Measurements from ENCODE around the gene ZNF407. TPM values are rescaled to one million over a fixed set of nuclear protein-coding genes. Genes with fewer than 3 reads are reported as not detected.

Gene ZNF407
- total and polyA plus RNA-seq, 4 donors, result 2.8 to 34.9 (median 9.5) TPM

DNA sequence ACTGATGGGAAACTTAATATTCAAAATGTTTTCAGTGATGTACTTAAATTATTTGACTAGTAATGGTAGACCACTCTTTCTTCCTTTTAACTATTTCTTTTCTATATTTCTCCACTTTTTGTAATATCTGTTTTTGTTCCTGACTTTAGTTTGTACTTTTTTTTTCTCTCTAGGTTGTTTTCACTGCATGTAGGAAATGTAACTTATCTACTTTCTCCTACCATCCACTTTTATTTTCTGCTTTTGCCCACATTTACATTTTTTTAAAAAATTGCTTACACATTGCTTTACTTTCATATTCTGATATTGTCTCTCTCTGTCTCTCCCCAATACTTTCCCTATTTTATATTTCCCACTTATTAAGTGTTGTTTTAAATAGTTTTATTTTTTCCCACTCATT is 47.0 kb downstream of the ZNF407 start:
- no peaks in the 10 kb centered on the region for H3K27me3 ChIP-seq (ENCODE audit: control insufficient read depth in 3 of 3, insufficient read depth in 3 of 3, low read length in 2 of 3)
- no peak overlapping the region for H3K9ac ChIP-seq (ENCODE audit: insufficient read depth in 1 of 2, low read length in 2 of 2)
- no peak overlapping the region for H3K4me3 ChIP-seq
- DNase-seq, result no peak
- peaks cover 0 to 7% (median 0%) of the 10 kb centered on the region in 5 donors for H3K4me1 ChIP-seq (ENCODE audit: control insufficient read depth in 5 of 5, insufficient read depth in 5 of 5, low read length in 5 of 5)
- H3K9me3 ChIP-seq (ENCODE audit: control insufficient read depth in 4 of 4, insufficient read depth in 3 of 4, low read length in 3 of 4), result no peaks in the 10 kb centered on the region
- TF ChIP-seq, protein P1, sequence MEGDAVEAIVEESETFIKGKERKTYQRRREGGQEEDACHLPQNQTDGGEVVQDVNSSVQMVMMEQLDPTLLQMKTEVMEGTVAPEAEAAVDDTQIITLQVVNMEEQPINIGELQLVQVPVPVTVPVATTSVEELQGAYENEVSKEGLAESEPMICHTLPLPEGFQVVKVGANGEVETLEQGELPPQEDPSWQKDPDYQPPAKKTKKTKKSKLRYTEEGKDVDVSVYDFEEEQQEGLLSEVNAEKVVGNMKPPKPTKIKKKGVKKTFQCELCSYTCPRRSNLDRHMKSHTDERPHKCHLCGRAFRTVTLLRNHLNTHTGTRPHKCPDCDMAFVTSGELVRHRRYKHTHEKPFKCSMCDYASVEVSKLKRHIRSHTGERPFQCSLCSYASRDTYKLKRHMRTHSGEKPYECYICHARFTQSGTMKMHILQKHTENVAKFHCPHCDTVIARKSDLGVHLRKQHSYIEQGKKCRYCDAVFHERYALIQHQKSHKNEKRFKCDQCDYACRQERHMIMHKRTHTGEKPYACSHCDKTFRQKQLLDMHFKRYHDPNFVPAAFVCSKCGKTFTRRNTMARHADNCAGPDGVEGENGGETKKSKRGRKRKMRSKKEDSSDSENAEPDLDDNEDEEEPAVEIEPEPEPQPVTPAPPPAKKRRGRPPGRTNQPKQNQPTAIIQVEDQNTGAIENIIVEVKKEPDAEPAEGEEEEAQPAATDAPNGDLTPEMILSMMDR (IDR thresholded peaks at IDR 0.05; ENCODE audit: control extremely low read depth, extremely low read depth), result no peak
- H3K36me3 ChIP-seq (ENCODE audit: control insufficient read depth in 4 of 4, insufficient read depth in 4 of 4, low read length in 4 of 4), result peaks cover 0 to 9% (median 7%) of the 10 kb centered on the region in 4 donors
- no peak for ATAC-seq (ENCODE audit: insufficient read depth, low FRiP score)
- no peak overlapping the region for H3K27ac ChIP-seq (ENCODE audit: low read depth in 1 of 2, low read length in 1 of 2)

DNA sequence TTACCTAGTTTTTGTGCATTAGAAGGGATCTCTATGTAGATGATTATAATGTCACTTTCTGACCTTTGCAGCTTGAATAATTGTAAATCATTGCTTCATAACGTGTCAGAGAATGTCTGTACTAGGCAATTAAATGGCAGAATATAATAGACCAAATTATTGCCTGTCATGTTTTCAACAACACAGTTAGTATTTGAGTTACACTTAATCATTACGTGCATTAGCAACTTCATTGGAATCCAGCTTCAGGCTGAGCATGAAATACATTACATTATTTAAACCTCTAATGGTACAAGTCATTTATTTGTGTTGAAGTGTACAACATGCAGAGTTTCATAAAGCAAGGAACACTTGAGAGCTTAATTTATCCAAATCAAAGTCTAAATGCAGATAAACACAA is 48.0 kb downstream of the ZNF407 start:
- 89 to 91% methylated on average over 2 of the region's 2 CpGs for WGBS, 2 donors
- Histone ChIP-seq H3K27me3 (ENCODE audit: control insufficient read depth in 3 of 3, insufficient read depth in 3 of 3, low read length in 2 of 3) (no peaks in the 10 kb centered on the region), H3K36me3 (ENCODE audit: control insufficient read depth in 4 of 4, insufficient read depth in 4 of 4, low read length in 4 of 4) (peaks cover 0 to 10% (median 8%) of the 10 kb centered on the region in 4 donors), H3K27ac (ENCODE audit: low read depth in 1 of 2, low read length in 1 of 2) (no peak overlapping the region), H3K4me1 (ENCODE audit: control insufficient read depth in 5 of 5, insufficient read depth in 5 of 5, low read length in 5 of 5) (peaks cover 0 to 7% (median 0%) of the 10 kb centered on the region in 5 donors), H3K9ac (ENCODE audit: insufficient read depth in 1 of 2, low read length in 2 of 2) (no peak overlapping the region), H3K4me3 (no peak overlapping the region), H3K9me3 (ENCODE audit: control insufficient read depth in 4 of 4, insufficient read depth in 3 of 4, low read length in 3 of 4) (no peaks in the 10 kb centered on the region)
- TF ChIP-seq, protein P1 (IDR thresholded peaks at IDR 0.05; ENCODE audit: control extremely low read depth, extremely low read depth), result no peak
- DNase-seq (peak in 2 of 3 donors; percentile 24 to 37), ATAC-seq (ENCODE audit: insufficient read depth, low FRiP score) (no peak)

- Histone ChIP-seq H3K27me3 (ENCODE audit: control insufficient read depth in 3 of 3, insufficient read depth in 3 of 3, low read length in 2 of 3) (no peaks in the 10 kb centered on the region), H3K9ac (ENCODE audit: insufficient read depth in 1 of 2, low read length in 2 of 2) (no peak overlapping the region), H3K27ac (ENCODE audit: low read depth in 1 of 2, low read length in 1 of 2) (no peak overlapping the region), H3K4me3 (no peak overlapping the region), H3K9me3 (ENCODE audit: control insufficient read depth in 4 of 4, insufficient read depth in 3 of 4, low read length in 3 of 4) (no peaks in the 10 kb centered on the region), H3K4me1 (ENCODE audit: control insufficient read depth in 5 of 5, insufficient read depth in 5 of 5, low read length in 5 of 5) (peaks cover 0 to 7% (median 2%) of the 10 kb centered on the region in 5 donors), H3K36me3 (ENCODE audit: control insufficient read depth in 4 of 4, insufficient read depth in 4 of 4, low read length in 4 of 4) (peaks cover 0 to 8% (median 3%) of the 10 kb centered on the region in 4 donors)
- TF ChIP-seq, protein P1 (IDR thresholded peaks at IDR 0.05; ENCODE audit: control extremely low read depth, extremely low read depth), result no peak
- DNase-seq (no peak), ATAC-seq (ENCODE audit: insufficient read depth, low FRiP score) (peak; percentile 19)
- 85 to 90% methylated on average over 8 of the region's 8 CpGs for WGBS, 2 donors
These were observed 53.9 kb downstream of the ZNF407 start for GRCh38 chr18:74651327-74652128.
